ENCODE measurements around the gene MKX. TPM values are rescaled to one million over a fixed set of nuclear protein-coding genes. Genes with fewer than 3 reads are reported as not detected.
A peak's percentile ranks its signal among the peaks of the same experiment; 100 is the strongest.

Gene MKX
- total RNA-seq, 6 experiments from 2014 or later: 0.29 to 2.1 (median 0.66) TPM

- TF ChIP-seq POLR2A (IDR thresholded peaks at IDR 0.05): no peak
- TF ChIP-seq, protein P1, sequence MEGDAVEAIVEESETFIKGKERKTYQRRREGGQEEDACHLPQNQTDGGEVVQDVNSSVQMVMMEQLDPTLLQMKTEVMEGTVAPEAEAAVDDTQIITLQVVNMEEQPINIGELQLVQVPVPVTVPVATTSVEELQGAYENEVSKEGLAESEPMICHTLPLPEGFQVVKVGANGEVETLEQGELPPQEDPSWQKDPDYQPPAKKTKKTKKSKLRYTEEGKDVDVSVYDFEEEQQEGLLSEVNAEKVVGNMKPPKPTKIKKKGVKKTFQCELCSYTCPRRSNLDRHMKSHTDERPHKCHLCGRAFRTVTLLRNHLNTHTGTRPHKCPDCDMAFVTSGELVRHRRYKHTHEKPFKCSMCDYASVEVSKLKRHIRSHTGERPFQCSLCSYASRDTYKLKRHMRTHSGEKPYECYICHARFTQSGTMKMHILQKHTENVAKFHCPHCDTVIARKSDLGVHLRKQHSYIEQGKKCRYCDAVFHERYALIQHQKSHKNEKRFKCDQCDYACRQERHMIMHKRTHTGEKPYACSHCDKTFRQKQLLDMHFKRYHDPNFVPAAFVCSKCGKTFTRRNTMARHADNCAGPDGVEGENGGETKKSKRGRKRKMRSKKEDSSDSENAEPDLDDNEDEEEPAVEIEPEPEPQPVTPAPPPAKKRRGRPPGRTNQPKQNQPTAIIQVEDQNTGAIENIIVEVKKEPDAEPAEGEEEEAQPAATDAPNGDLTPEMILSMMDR (IDR thresholded peaks at IDR 0.05): no peak
- no peaks in the 10 kb centered on the region for H3K4me1 ChIP-seq
- intact Hi-C loops (cut with DNase I): no loop called here
- no peak overlapping the region for H3K4me3 ChIP-seq
- ATAC-seq (no peak), DNase-seq (no peak)
- 90% methylated on average over 5 of the region's 5 CpGs for WGBS (ENCODE audit: insufficient coverage, low coverage, low lambda C conversion rate, missing lambda C conversion rate)
- no peaks in the 10 kb centered on the region for H3K27me3 ChIP-seq
- no peaks in the 10 kb centered on the region for H3K36me3 ChIP-seq
- H3K27ac ChIP-seq: no peak overlapping the region
- no peaks in the 10 kb centered on the region for H3K9me3 ChIP-seq
These were observed 15.2 kb upstream of the MKX start for GRCh38 chr10:27760867-27761266.

- Histone ChIP-seq H3K27me3 (no peaks in the 10 kb centered on the region), H3K27ac (no peak overlapping the region), H3K4me3 (no peak overlapping the region), H3K36me3 (no peaks in the 10 kb centered on the region), H3K9me3 (no peaks in the 10 kb centered on the region), H3K4me1 (no peaks in the 10 kb centered on the region)
- ATAC-seq (no peak), DNase-seq (no peak)
- TF ChIP-seq POLR2A (IDR thresholded peaks at IDR 0.05): no peak
- TF ChIP-seq, protein P1 (IDR thresholded peaks at IDR 0.05): peak in 1 of 4 donors; percentile 17
- intact Hi-C loops (cut with DNase I): no loop called here
- WGBS (ENCODE audit: insufficient coverage, low coverage, low lambda C conversion rate, missing lambda C conversion rate): 34% methylated on average over 5 of the region's 5 CpGs
These were observed 14.1 kb upstream of the MKX start for GRCh38 chr10:27759483-27760272.

DNA sequence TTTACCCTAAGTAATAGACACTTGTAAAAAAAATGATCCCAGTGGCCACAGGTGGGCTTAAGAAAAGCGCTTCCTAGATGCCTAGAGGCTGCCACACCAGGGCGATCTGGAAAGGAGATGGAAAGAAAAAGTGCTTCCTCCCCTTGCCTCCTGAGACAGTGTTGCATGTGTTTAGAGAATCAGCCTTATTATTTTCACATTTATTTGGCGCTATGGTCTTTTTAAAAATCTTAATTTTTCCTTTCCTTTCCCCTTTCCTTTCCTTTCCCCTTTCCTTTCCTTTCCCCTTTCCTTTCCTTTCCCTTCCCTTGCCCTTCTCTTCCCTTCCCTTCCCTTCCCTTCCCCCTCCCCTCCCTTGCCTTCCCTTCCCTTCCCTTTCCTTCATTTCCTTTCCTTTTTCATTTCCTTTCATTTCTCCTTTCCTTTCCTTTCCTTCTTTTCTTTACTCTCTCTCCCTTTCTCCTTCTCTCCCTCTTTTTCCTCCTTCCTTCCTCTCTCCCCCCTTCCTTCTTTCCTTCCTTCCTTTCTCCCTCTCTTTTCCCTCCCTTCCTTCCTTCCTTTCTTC lies 7.1 kb upstream of the MKX start:
- H3K4me1 ChIP-seq: no peaks in the 10 kb centered on the region
- H3K27me3 ChIP-seq: peaks cover 0 to 5% of the 10 kb centered on the region in 2 donors
- WGBS (ENCODE audit: insufficient coverage, low coverage, low lambda C conversion rate, missing lambda C conversion rate): 32% methylated on average over 3 of the region's 3 CpGs
- intact Hi-C loops (cut with DNase I): no loop called here
- H3K4me3 ChIP-seq: no peak overlapping the region
- no peak for ATAC-seq
- DNase-seq: no peak
- H3K9me3 ChIP-seq: no peaks in the 10 kb centered on the region
- TF ChIP-seq POLR2A (IDR thresholded peaks at IDR 0.05): no peak
- TF ChIP-seq, protein P1 (IDR thresholded peaks at IDR 0.05): no peak
- H3K36me3 ChIP-seq: no peaks in the 10 kb centered on the region
- no peak overlapping the region for H3K27ac ChIP-seq

GRCh38 chr10:27748601-27749000 lies 3.0 kb upstream of the MKX start:
- intact Hi-C loops (cut with DNase I): no loop called here
- Histone ChIP-seq H3K4me3 (no peak overlapping the region), H3K27me3 (peaks cover 13 to 20% of the 10 kb centered on the region in 2 donors), H3K36me3 (no peaks in the 10 kb centered on the region), H3K27ac (no peak overlapping the region), H3K9me3 (no peaks in the 10 kb centered on the region), H3K4me1 (peaks cover 0 to 25% (median 6%) of the 10 kb centered on the region in 4 donors)
- TF ChIP-seq POLR2A (IDR thresholded peaks at IDR 0.05): no peak
- TF ChIP-seq, protein P1 (IDR thresholded peaks at IDR 0.05): no peak
- WGBS (ENCODE audit: insufficient coverage, low coverage, low lambda C conversion rate, missing lambda C conversion rate): 38% methylated on average over 4 of the region's 4 CpGs
- ATAC-seq (no peak), DNase-seq (no peak)

Data from right lobe of liver (tissue), 6 donors.